DMS79 (cell line): ENCODE measurements around the gene CMTM4.

Experiments used
- DNase-seq: peaks from one replicate; lab custom pipeline; 2025; lab: John Stamatoyannopoulos, UW

The CMTM4 gene

GRCh38 chr16:66566051-66566901, 130.3 kb downstream of the CMTM4 start, which contains the start of gene CMTM1:
TSS of gene CMTM1 (plus strand) at chr16:66566439. CDS start at chr16:66566514, 75 bp downstream.
- no peak for DNase-seq
